Caco-2 (cell line): ENCODE data around the gene MAP3K9. TPM values are rescaled to one million over a fixed set of nuclear protein-coding genes. Genes with fewer than 3 reads are reported as not detected.
"Not testable (repeated sequence)": the region's sequence is repeated elsewhere in the genome, so short reads cannot be mapped to it uniquely, and the experiment has no call there.

Experiments used
- BruUV-seq: library from RNA; stranded (reverse); fragments of 400-500 nt; replicated peaks from 2 replicates; lab custom pipeline; 2021; lab: Mats Ljungman, UMichigan
- CTCF ChIA-PET: fragments of 300-600 bp; sonication (Branson Sonifier 250); formaldehyde crosslinking; loops from one replicate; lab custom pipeline; 2022; ENCODE audit warnings: antibody characterized with exemption; lab: Charles Lee
- POLR2A ChIA-PET: fragments of 300-600 bp; sonication (Branson Sonifier 250); formaldehyde crosslinking; loops from one replicate; lab custom pipeline; 2022; ENCODE audit warnings: antibody characterized with exemption; lab: Charles Lee
- DNase-seq, 2 experiments: peaks; one replicate each; pipeline versions ENCODE4 v3.0.0 to v3.0.0-alpha.2; 2020 to 2022
- H3K27me3 ChIP-seq: replicated peaks from 2 replicates; pipeline ENCODE4 v1.6.0; 2011; ENCODE audit warnings: low read length; ENCODE audit not compliant: control insufficient read depth, insufficient read depth
- H3K36me3 ChIP-seq: 2 replicates; pipeline ENCODE4 v1.5.1; 2011; ENCODE audit warnings: low read length; ENCODE audit not compliant: control insufficient read depth, insufficient read depth
- H3K4me1 ChIP-seq: fragments of 250-450 bp; sonication (Bioruptor Pico); 2 replicates; pipeline ENCODE4 v1.5.1; 2020; ENCODE audit warnings: mild to moderate bottlenecking
- H3K4me3 ChIP-seq: 2 replicates; pipeline ENCODE4 v1.5.1; 2011; ENCODE audit warnings: low read depth, mild to moderate bottlenecking, control low read depth, low read length
- H3K9me3 ChIP-seq: fragments of 250-450 bp; sonication (Bioruptor Pico); 2 replicates; pipeline ENCODE4 v1.5.1; 2020; ENCODE audit warnings: mild to moderate bottlenecking, moderate library complexity
- H3K27ac Mint-ChIP-seq: one replicate; pipeline ENCODE4 v1.8.0; 2022; ENCODE audit warnings: mixed read lengths; ENCODE audit not compliant: unreplicated experiment
- H3K27me3 Mint-ChIP-seq: one replicate; pipeline ENCODE4 v1.8.0; 2022; ENCODE audit warnings: mixed read lengths; ENCODE audit not compliant: insufficient read depth, unreplicated experiment
- H3K36me3 Mint-ChIP-seq: one replicate; pipeline ENCODE4 v1.8.0; 2022; ENCODE audit warnings: mild to moderate bottlenecking, mixed read lengths; ENCODE audit not compliant: insufficient read depth, unreplicated experiment
- H3K4me1 Mint-ChIP-seq: one replicate; pipeline ENCODE4 v1.8.0; 2022; ENCODE audit warnings: low read depth, mixed read lengths; ENCODE audit not compliant: unreplicated experiment
- H3K4me3 Mint-ChIP-seq: one replicate; pipeline ENCODE4 v1.8.0; 2022; ENCODE audit warnings: mild to moderate bottlenecking, moderate library complexity, mixed read lengths; ENCODE audit not compliant: unreplicated experiment
- H3K9me3 Mint-ChIP-seq: one replicate; pipeline ENCODE4 v1.8.0; 2022; ENCODE audit warnings: mixed read lengths; ENCODE audit not compliant: unreplicated experiment
- CTCF ChIP-seq, 2 experiments: fragments of 200-600 bp in 1 of 2; IDR thresholded peaks; 1 replicate in 1 of 2; 2 replicates in 1 of 2; pipeline versions ENCODE4 v1.5.1 to v1.8.0; 2011 to 2022; ENCODE audit warnings: antibody characterized with exemption in 1 of 2, control low read depth in 1 of 2, inconsistent platforms in 1 of 2, low read depth in 1 of 2, low read length in 1 of 2, mild to moderate bottlenecking in 1 of 2, moderate library complexity in 1 of 2; ENCODE audit not compliant: insufficient read depth in 1 of 2, severe bottlenecking in 1 of 2, unreplicated experiment in 1 of 2
- intact Hi-C: fragments of 100-400 bp; cut with micrococcal nuclease; formaldehyde crosslinking; loops from one replicate; pipeline ENCODE4 v1.10.0; 2022; ENCODE audit not compliant: unreplicated experiment
- total RNA-seq: library from RNA; stranded (reverse); gene quantifications from 2 replicates; pipeline ENCODE4 v1.2.3, GENCODE V29; 2022

MAP3K9 gene
- total RNA-seq, 1 experiment from 2014 or later = 19.5 TPM

DNA sequence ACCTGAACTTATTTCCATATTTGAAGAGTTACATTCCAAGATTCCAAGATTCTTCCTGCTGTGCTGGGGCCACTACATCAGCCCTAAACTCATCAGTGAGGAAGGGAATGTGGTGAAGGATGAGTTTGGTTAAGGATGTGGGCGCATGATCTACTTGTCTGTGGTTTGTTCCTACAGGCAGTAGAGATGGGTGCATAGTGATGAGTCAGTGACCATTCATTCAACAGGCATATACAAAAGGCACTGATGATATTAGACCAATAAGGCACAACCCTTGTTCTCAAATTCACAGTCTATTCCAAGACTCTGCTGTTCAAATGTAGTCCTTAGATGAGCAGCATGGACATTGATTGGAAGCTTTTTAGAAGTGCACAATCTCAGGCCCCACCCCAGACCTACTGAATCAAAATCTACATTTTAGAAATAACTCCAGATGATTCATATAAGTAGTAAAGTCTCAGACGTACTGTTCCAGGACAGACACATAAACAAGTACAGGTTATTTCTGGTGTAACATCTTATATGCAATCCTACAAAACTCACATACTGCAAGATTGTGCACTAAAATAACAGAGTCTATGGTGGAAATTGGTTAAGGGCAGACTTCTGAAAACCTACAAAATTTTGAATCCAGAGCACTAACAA, 47.7 kb upstream of the MAP3K9 start:
- Mint-ChIP-seq H3K27ac (no peak overlapping the region), H3K4me3 (no peak overlapping the region), H3K9me3 (no peaks in the 10 kb centered on the region), H3K27me3 (peaks cover 5% of the 10 kb centered on the region), H3K36me3 (no peaks in the 10 kb centered on the region), H3K4me1 (no peaks in the 10 kb centered on the region)
- H3K36me3 ChIP-seq = no peaks in the 10 kb centered on the region
- intact Hi-C loops = no loop called here
- CTCF ChIA-PET = no interaction called here
- H3K27me3 ChIP-seq = no peaks in the 10 kb centered on the region
- no peak for TF ChIP-seq CTCF (IDR thresholded peaks at IDR 0.05; ENCODE audit: insufficient read depth in 1 of 2, low read depth in 1 of 2, low read length in 1 of 2, severe bottlenecking in 1 of 2, unreplicated experiment in 1 of 2)
- H3K4me3 ChIP-seq = no peak overlapping the region
- DNase-seq = no peak
- H3K9me3 ChIP-seq = no peaks in the 10 kb centered on the region
- POLR2A ChIA-PET = no interaction called here
- no peaks in the 10 kb centered on the region; the same call in 1 of the 2 replicates for H3K4me1 ChIP-seq
- BruUV-seq = no TSS peak

- H3K4me3 ChIP-seq = no peak overlapping the region
- no TSS peak for BruUV-seq
- TF ChIP-seq CTCF (IDR thresholded peaks at IDR 0.05; ENCODE audit: insufficient read depth in 1 of 2, low read depth in 1 of 2, low read length in 1 of 2, severe bottlenecking in 1 of 2, unreplicated experiment in 1 of 2) = peak in 1 of 2 experiments; percentile 15
- H3K9me3 Mint-ChIP-seq = no peaks in the 10 kb centered on the region
- peaks cover 3% of the 10 kb centered on the region for H3K27me3 Mint-ChIP-seq
- no peak for DNase-seq
- H3K27me3 ChIP-seq = no peaks in the 10 kb centered on the region
- no peaks in the 10 kb centered on the region for H3K36me3 ChIP-seq
- intact Hi-C loops = no loop called here
- H3K4me3 Mint-ChIP-seq = no peak overlapping the region
- H3K27ac Mint-ChIP-seq = no peak overlapping the region
- no peaks in the 10 kb centered on the region for H3K36me3 Mint-ChIP-seq
- H3K4me1 Mint-ChIP-seq = no peaks in the 10 kb centered on the region
- ChIA-PET CTCF (no interaction called here), POLR2A (no interaction called here)
- H3K4me1 ChIP-seq = no peaks in the 10 kb centered on the region; the same call in 1 of the 2 replicates
- H3K9me3 ChIP-seq = no peaks in the 10 kb centered on the region
These were observed 46.2 kb upstream of the MAP3K9 start for GRCh38 chr14:70855486-70855885.

DNA sequence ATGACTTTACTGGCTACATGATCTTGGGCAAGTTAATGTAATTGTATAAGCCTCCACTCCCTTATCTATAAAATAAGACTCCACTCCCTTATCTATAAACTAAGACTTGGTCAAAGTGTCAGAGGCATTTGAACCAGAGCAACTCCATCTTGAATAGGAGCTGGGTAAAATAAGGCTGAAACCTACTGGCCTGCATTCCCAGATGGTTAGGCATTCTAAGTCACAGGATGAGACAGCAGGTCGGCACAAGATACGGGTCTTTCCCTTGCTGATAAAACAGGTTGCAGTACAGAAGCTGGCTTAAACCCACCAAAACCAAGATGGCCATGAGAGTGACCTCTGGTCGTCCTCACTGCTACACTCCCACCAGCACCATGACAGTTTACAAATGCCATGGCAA, 44.3 kb upstream of the MAP3K9 start:
- H3K27ac Mint-ChIP-seq, H3K4me3 Mint-ChIP-seq, H3K4me3 ChIP-seq, H3K4me1 Mint-ChIP-seq, H3K4me1 ChIP-seq, H3K9me3 Mint-ChIP-seq, POLR2A ChIA-PET, BruUV-seq, H3K27me3 Mint-ChIP-seq, H3K9me3 ChIP-seq, DNase-seq, H3K27me3 ChIP-seq, intact Hi-C loops, H3K36me3 ChIP-seq, H3K36me3 Mint-ChIP-seq: not testable (repeated sequence)
- CTCF ChIA-PET = interaction anchor here (0.6 kb wide), 1 partner anchor 779 kb away, joined by 4 read pairs; no protein-coding TSS in a partner anchor
